ENCODE measurements around the gene MIOS. TPM values are rescaled to one million over a fixed set of nuclear protein-coding genes. Genes with fewer than 3 reads are reported as not detected.

MIOS gene
- total RNA-seq, 1 donor from 2014 or later = 62.0 TPM

- TF ChIP-seq EZH2phosphoT487 (IDR thresholded peaks at IDR 0.05) = no peak
- peak; percentile 24 for TF ChIP-seq CTCF (IDR thresholded peaks at IDR 0.05)
- TF ChIP-seq EZH2 (IDR thresholded peaks at IDR 0.05) = no peak
- no peak overlapping the region for H3K4me2 ChIP-seq
- peaks cover 40% of the 10 kb centered on the region for H3K36me3 ChIP-seq
- H3K27ac Mint-ChIP-seq = no peak overlapping the region
- H3K4me3 Mint-ChIP-seq = no peak overlapping the region
- no peak overlapping the region for H3K27ac ChIP-seq
- DNase-seq (ENCODE audit: low spot score) = no peak
- no peak overlapping the region for H2AFZ ChIP-seq (replicated peaks)
- no peaks in the 10 kb centered on the region for H4K20me1 ChIP-seq (ENCODE audit: low read depth)
- H3K4me3 ChIP-seq = no peak overlapping the region
- H3K9me3 ChIP-seq (ENCODE audit: low read depth) = no peaks in the 10 kb centered on the region
- H3K9ac ChIP-seq = no peak overlapping the region
- H3K27me3 Mint-ChIP-seq (ENCODE audit: insufficient read depth, low read depth) = peaks cover 2% of the 10 kb centered on the region
- H3K4me1 Mint-ChIP-seq = no peaks in the 10 kb centered on the region
- H3F3A ChIP-seq (ENCODE audit: low read depth) = no peaks in the 10 kb centered on the region
- H3K27me3 ChIP-seq = no peaks in the 10 kb centered on the region
- no peaks in the 10 kb centered on the region for H3K4me1 ChIP-seq
- no peaks in the 10 kb centered on the region for H3K79me2 ChIP-seq (ENCODE audit: low read depth)
- H3K36me3 Mint-ChIP-seq = peaks cover 36% of the 10 kb centered on the region
- peaks cover 12% of the 10 kb centered on the region for H3K9me3 Mint-ChIP-seq
Measured at GRCh38 chr7:7595451-7595850, 28.8 kb downstream of the MIOS start.

GRCh38 chr7:7596176-7596575, 29.5 kb downstream of the MIOS start:
- peaks cover 37% of the 10 kb centered on the region for H3K36me3 ChIP-seq
- no peaks in the 10 kb centered on the region for H4K20me1 ChIP-seq (ENCODE audit: low read depth)
- Mint-ChIP-seq H3K36me3 (peaks cover 40% of the 10 kb centered on the region), H3K9me3 (peaks cover 18% of the 10 kb centered on the region), H3K27me3 (ENCODE audit: insufficient read depth, low read depth) (peaks cover 2% of the 10 kb centered on the region), H3K4me3 (no peak overlapping the region), H3K4me1 (no peaks in the 10 kb centered on the region), H3K27ac (no peak overlapping the region)
- H3K4me3 ChIP-seq = no peak overlapping the region
- H3K27me3 ChIP-seq = no peaks in the 10 kb centered on the region
- no peaks in the 10 kb centered on the region for H3F3A ChIP-seq (ENCODE audit: low read depth)
- no peaks in the 10 kb centered on the region for H3K79me2 ChIP-seq (ENCODE audit: low read depth)
- no peak overlapping the region for H3K9ac ChIP-seq
- no peaks in the 10 kb centered on the region for H3K4me1 ChIP-seq
- TF ChIP-seq CTCF (IDR thresholded peaks at IDR 0.05) (no peak), EZH2phosphoT487 (IDR thresholded peaks at IDR 0.05) (no peak), EZH2 (IDR thresholded peaks at IDR 0.05) (no peak)
- H3K27ac ChIP-seq = no peak overlapping the region
- H3K9me3 ChIP-seq (ENCODE audit: low read depth) = no peaks in the 10 kb centered on the region
- no peak overlapping the region for H3K4me2 ChIP-seq
- H2AFZ ChIP-seq (replicated peaks) = no peak overlapping the region
- no peak for DNase-seq (ENCODE audit: low spot score)

- H3K9me3 Mint-ChIP-seq = no peaks in the 10 kb centered on the region
- no peaks in the 10 kb centered on the region for H3K4me1 ChIP-seq
- no peaks in the 10 kb centered on the region for H3K27me3 ChIP-seq
- H3K9me3 ChIP-seq (ENCODE audit: low read depth) = no peaks in the 10 kb centered on the region
- H3K4me2 ChIP-seq = no peak overlapping the region
- H2AFZ ChIP-seq (replicated peaks) = no peak overlapping the region
- H3K4me3 Mint-ChIP-seq = no peak overlapping the region
- no peaks in the 10 kb centered on the region for H3K36me3 ChIP-seq
- H3K27ac Mint-ChIP-seq = no peak overlapping the region
- no peak for TF ChIP-seq EZH2 (IDR thresholded peaks at IDR 0.05)
- no peak for TF ChIP-seq CTCF (IDR thresholded peaks at IDR 0.05)
- TF ChIP-seq EZH2phosphoT487 (IDR thresholded peaks at IDR 0.05) = no peak
- H4K20me1 ChIP-seq (ENCODE audit: low read depth) = no peaks in the 10 kb centered on the region
- no peaks in the 10 kb centered on the region for H3K79me2 ChIP-seq (ENCODE audit: low read depth)
- no peak overlapping the region for H3K27ac ChIP-seq
- peaks cover 2% of the 10 kb centered on the region for H3K27me3 Mint-ChIP-seq (ENCODE audit: insufficient read depth, low read depth)
- no peaks in the 10 kb centered on the region for H3K4me1 Mint-ChIP-seq
- H3K4me3 ChIP-seq = no peak overlapping the region
- peaks cover 4% of the 10 kb centered on the region for H3K36me3 Mint-ChIP-seq
- no peak overlapping the region for H3K9ac ChIP-seq
- H3F3A ChIP-seq (ENCODE audit: low read depth) = no peaks in the 10 kb centered on the region
- DNase-seq (ENCODE audit: low spot score) = no peak
Measured at GRCh38 chr7:7607010-7607409, 40.3 kb downstream of the MIOS start.
